ENCODE measurements around the gene RAP1GDS1.

DNA sequence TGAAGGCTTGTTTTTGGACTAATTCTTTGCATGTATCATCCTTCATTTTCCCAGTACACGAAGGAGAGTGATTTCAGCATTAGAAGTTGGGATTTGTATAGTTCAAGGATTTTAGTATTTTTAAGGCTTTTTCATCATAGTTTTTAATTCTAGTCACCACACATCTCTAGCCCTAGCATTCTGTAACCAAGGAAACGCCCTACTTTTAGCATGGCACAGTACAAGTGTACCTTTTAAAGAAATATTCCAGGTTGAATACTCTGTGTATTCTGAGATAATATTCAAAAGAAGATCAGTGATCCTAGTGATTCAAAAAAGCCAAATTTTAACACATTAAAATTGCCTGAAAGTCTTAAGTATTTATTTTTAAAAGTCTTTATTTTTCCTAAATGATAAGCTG, 150.5 kb downstream of the RAP1GDS1 start:
- TF ChIP-seq EZH2 (IDR thresholded peaks at IDR 0.05; ENCODE audit: insufficient read depth, poor library complexity, severe bottlenecking) (no peak), EZH2phosphoT487 (IDR thresholded peaks at IDR 0.05; ENCODE audit: insufficient read depth, low read depth) (no peak)
